Astrocyte (in vitro differentiated cells and primary cell): ENCODE measurements around the gene CAT. TPM values are rescaled to one million over a fixed set of nuclear protein-coding genes. Genes with fewer than 3 reads are reported as not detected.
A peak's percentile ranks its signal among the peaks of the same experiment; 100 is the strongest.

ENCODE experiments used
- DNase-seq: peaks from one replicate; pipeline ENCODE4 v3.0.0-alpha.2; 2010; ENCODE audit warnings: low read depth
- FAIRE-seq: peaks from 2 replicates; lab custom pipeline; 2011; peaks lifted over from hg19 to GRCh38; lab: Jason Lieb, UNC
- H2AFZ ChIP-seq: 2 replicates; pipeline ENCODE4 v1.6.0; 2012; ENCODE audit warnings: low read depth, low read length, inconsistent platforms
- H3K27ac ChIP-seq: 2 replicates; pipeline ENCODE4 v1.5.1; 2011; ENCODE audit warnings: low read depth, low read length, inconsistent platforms
- H3K27me3 ChIP-seq: 2 replicates; pipeline ENCODE4 v1.6.0; 2011; ENCODE audit warnings: low read length, inconsistent platforms; ENCODE audit not compliant: insufficient read depth
- H3K36me3 ChIP-seq: 2 replicates; pipeline ENCODE4 v1.5.1; 2011; ENCODE audit warnings: low read length, inconsistent platforms; ENCODE audit not compliant: insufficient read depth
- H3K4me1 ChIP-seq: 2 replicates; pipeline ENCODE4 v1.5.1; 2011; ENCODE audit warnings: low read length, inconsistent platforms; ENCODE audit not compliant: insufficient read depth
- H3K4me2 ChIP-seq: 2 replicates; pipeline ENCODE4 v1.6.0; 2012; ENCODE audit warnings: low read length, inconsistent platforms
- H3K4me3 ChIP-seq: 2 replicates; pipeline ENCODE4 v1.5.1; 2011; ENCODE audit warnings: low read depth, mild to moderate bottlenecking, low read length, inconsistent platforms; ENCODE audit not compliant: insufficient read depth
- H3K79me2 ChIP-seq: 2 replicates; pipeline ENCODE4 v1.6.0; 2012; ENCODE audit warnings: mild to moderate bottlenecking, low read length, inconsistent platforms; ENCODE audit not compliant: insufficient read depth
- H3K9ac ChIP-seq: 2 replicates; pipeline ENCODE4 v1.6.0; 2012; ENCODE audit warnings: mild to moderate bottlenecking, low read length, inconsistent platforms
- H3K9me3 ChIP-seq: 2 replicates; pipeline ENCODE4 v1.5.1; 2012; ENCODE audit warnings: low read depth, mild to moderate bottlenecking, low read length, inconsistent platforms; ENCODE audit not compliant: insufficient read depth
- H4K20me1 ChIP-seq: 2 replicates; pipeline ENCODE4 v1.6.0; 2012; ENCODE audit warnings: low read length, inconsistent platforms; ENCODE audit not compliant: insufficient read depth
- H3K27ac Mint-ChIP-seq: one replicate; pipeline ENCODE4 v1.8.0; 2021; ENCODE audit warnings: mild to moderate bottlenecking, mixed read lengths; ENCODE audit not compliant: unreplicated experiment
- H3K27me3 Mint-ChIP-seq: one replicate; pipeline ENCODE4 v1.8.0; 2021; ENCODE audit warnings: low read depth, mixed read lengths; ENCODE audit not compliant: unreplicated experiment
- H3K36me3 Mint-ChIP-seq: one replicate; pipeline ENCODE4 v1.8.0; 2021; ENCODE audit warnings: low read depth, mixed read lengths; ENCODE audit not compliant: unreplicated experiment
- H3K4me1 Mint-ChIP-seq: one replicate; pipeline ENCODE4 v1.8.0; 2021; ENCODE audit warnings: low read depth, mixed read lengths; ENCODE audit not compliant: unreplicated experiment
- H3K4me3 Mint-ChIP-seq: one replicate; pipeline ENCODE4 v1.8.0; 2021; ENCODE audit warnings: mild to moderate bottlenecking, moderate library complexity, mixed read lengths; ENCODE audit not compliant: unreplicated experiment
- H3K9me3 Mint-ChIP-seq: one replicate; pipeline ENCODE4 v1.8.0; 2021; ENCODE audit warnings: mild to moderate bottlenecking, mixed read lengths; ENCODE audit not compliant: unreplicated experiment
- CTCF ChIP-seq: IDR thresholded peaks from 2 replicates; pipeline ENCODE4 v1.5.1; 2011; ENCODE audit warnings: low read depth, mild to moderate bottlenecking, inconsistent platforms, low read length, moderate library complexity; ENCODE audit not compliant: insufficient read depth
- EZH2 ChIP-seq: IDR thresholded peaks from 2 replicates; pipeline ENCODE4 v1.6.1; 2012; ENCODE audit warnings: mild to moderate bottlenecking, low read length, inconsistent platforms; ENCODE audit not compliant: insufficient read depth
- total RNA-seq: library from RNA; stranded (reverse); gene quantifications from 2 replicates; pipeline ENCODE4 v1.2.1, GENCODE V29; 2021

The CAT gene
- total RNA-seq, 1 donor from 2014 or later = 17.6 TPM

GRCh38 chr11:34512840-34513681, 74.3 kb downstream of the CAT start:
- Mint-ChIP-seq H3K27me3 (peaks cover 5% of the 10 kb centered on the region), H3K4me1 (no peaks in the 10 kb centered on the region), H3K4me3 (no peak overlapping the region), H3K36me3 (no peaks in the 10 kb centered on the region), H3K9me3 (no peaks in the 10 kb centered on the region), H3K27ac (no peak overlapping the region)
- H3K9ac ChIP-seq = no peak overlapping the region
- FAIRE-seq = no peak
- no peak overlapping the region for H3K27ac ChIP-seq
- no peak overlapping the region for H3K4me3 ChIP-seq
- no peaks in the 10 kb centered on the region for H4K20me1 ChIP-seq
- H3K4me1 ChIP-seq = no peaks in the 10 kb centered on the region
- H3K4me2 ChIP-seq = no peak overlapping the region
- no peak overlapping the region for H2AFZ ChIP-seq
- no peaks in the 10 kb centered on the region for H3K79me2 ChIP-seq
- peak; percentile 78 for TF ChIP-seq CTCF
- no peak for TF ChIP-seq EZH2
- DNase-seq = peak; percentile 18
- no peaks in the 10 kb centered on the region for H3K36me3 ChIP-seq
- peaks cover 5% of the 10 kb centered on the region for H3K27me3 ChIP-seq
- H3K9me3 ChIP-seq = no peaks in the 10 kb centered on the region

GRCh38 chr11:34513682-34514449, 75.1 kb downstream of the CAT start, which contains the start of gene ELF5:
ELF5 (minus strand) TSS chr11:34513794; CDS start chr11:34505749, 8,045 bp downstream.
- H3K27me3 ChIP-seq = peaks cover 5% of the 10 kb centered on the region
- H3K9ac ChIP-seq = no peak within 1 kb of the TSS
- FAIRE-seq = no peak
- H3K36me3 ChIP-seq = no peaks in the 10 kb centered on the region
- H3K27ac Mint-ChIP-seq = no peak within 1 kb of the TSS
- H3K4me1 ChIP-seq = no peaks in the 10 kb centered on the region
- no peaks in the 10 kb centered on the region for H3K9me3 ChIP-seq
- no peak within 1 kb of the TSS for H3K4me3 Mint-ChIP-seq
- TF ChIP-seq CTCF (no peak), EZH2 (no peak)
- H3K79me2 ChIP-seq = no peaks in the 10 kb centered on the region
- H2AFZ ChIP-seq = no peak within 1 kb of the TSS
- no peaks in the 10 kb centered on the region for H3K4me1 Mint-ChIP-seq
- H3K4me2 ChIP-seq = no peak within 1 kb of the TSS
- no peak within 1 kb of the TSS for H3K27ac ChIP-seq
- H3K27me3 Mint-ChIP-seq = peaks cover 6% of the 10 kb centered on the region
- no peaks in the 10 kb centered on the region for H4K20me1 ChIP-seq
- H3K9me3 Mint-ChIP-seq = no peaks in the 10 kb centered on the region
- H3K36me3 Mint-ChIP-seq = no peaks in the 10 kb centered on the region
- no peak within 1 kb of the TSS for H3K4me3 ChIP-seq
- no peak for DNase-seq
